Measurements from ENCODE around the gene NDUFS6.
A peak's percentile ranks its signal among the peaks of the same experiment; 100 is the strongest.

The NDUFS6 gene

GRCh38 chr5:1817261-1818043 lies 16.2 kb downstream of the NDUFS6 start:
- no peak for TF ChIP-seq CTCF (IDR thresholded peaks at IDR 0.05; ENCODE audit: low read depth, low read length, poor library complexity, severe bottlenecking)
- TF ChIP-seq EZH2phosphoT487 (IDR thresholded peaks at IDR 0.05; ENCODE audit: borderline replicate concordance, low read length): no peak
- Histone ChIP-seq H3K9me2 (replicated peaks; ENCODE audit: control insufficient read depth, low read length) (no peaks in the 10 kb centered on the region), H3K4me2 (ENCODE audit: low read length) (no peak overlapping the region), H3F3A (ENCODE audit: control insufficient read depth, insufficient read depth) (no peaks in the 10 kb centered on the region), H3K27me3 (ENCODE audit: control insufficient read depth, low read length) (no peaks in the 10 kb centered on the region), H3K4me3 (ENCODE audit: low read length) (no peak overlapping the region), H4K20me1 (ENCODE audit: control insufficient read depth, insufficient read depth, low read depth, low read length) (no peaks in the 10 kb centered on the region), H3K36me3 (ENCODE audit: control insufficient read depth, low read length) (peaks cover 95% of the 10 kb centered on the region), H3K27ac (ENCODE audit: low read depth, low read length) (no peak overlapping the region), H3K4me1 (ENCODE audit: control insufficient read depth, low read length) (peaks cover 21% of the 10 kb centered on the region), H3K79me2 (ENCODE audit: control insufficient read depth, low read length) (peaks cover 8% of the 10 kb centered on the region), H3K9me3 (ENCODE audit: control insufficient read depth, insufficient read depth, low read length) (no peaks in the 10 kb centered on the region)

- Histone ChIP-seq H3K9me2 (replicated peaks; ENCODE audit: control insufficient read depth, low read length) (no peaks in the 10 kb centered on the region), H3K9me3 (ENCODE audit: control insufficient read depth, insufficient read depth, low read length) (no peaks in the 10 kb centered on the region), H3K4me2 (ENCODE audit: low read length) (peak overlapping the region; percentile 28), H3K79me2 (ENCODE audit: control insufficient read depth, low read length) (peaks cover 7% of the 10 kb centered on the region), H3K4me1 (ENCODE audit: control insufficient read depth, low read length) (peaks cover 21% of the 10 kb centered on the region), H3K27ac (ENCODE audit: low read depth, low read length) (0 out of 2 replicates have a peak overlapping the region, but pooled peaks have one; percentile 9), H4K20me1 (ENCODE audit: control insufficient read depth, insufficient read depth, low read depth, low read length) (no peaks in the 10 kb centered on the region), H3F3A (ENCODE audit: control insufficient read depth, insufficient read depth) (no peaks in the 10 kb centered on the region), H3K4me3 (ENCODE audit: low read length) (no peak overlapping the region), H3K27me3 (ENCODE audit: control insufficient read depth, low read length) (no peaks in the 10 kb centered on the region), H3K36me3 (ENCODE audit: control insufficient read depth, low read length) (peaks cover 87% of the 10 kb centered on the region)
- TF ChIP-seq CTCF (IDR thresholded peaks at IDR 0.05; ENCODE audit: low read depth, low read length, poor library complexity, severe bottlenecking) (no peak), EZH2phosphoT487 (IDR thresholded peaks at IDR 0.05; ENCODE audit: borderline replicate concordance, low read length) (no peak)
Observed at GRCh38 chr5:1818784-1819183, 17.6 kb downstream of the NDUFS6 start.

- H3K27ac ChIP-seq (ENCODE audit: low read depth, low read length): 0 out of 2 replicates have a peak overlapping the region, but pooled peaks have one; percentile 9
- no peaks in the 10 kb centered on the region for H3K9me2 ChIP-seq (replicated peaks; ENCODE audit: control insufficient read depth, low read length)
- H3K4me2 ChIP-seq (ENCODE audit: low read length): peak overlapping the region; percentile 28
- H3K79me2 ChIP-seq (ENCODE audit: control insufficient read depth, low read length): peaks cover 7% of the 10 kb centered on the region
- peaks cover 21% of the 10 kb centered on the region for H3K4me1 ChIP-seq (ENCODE audit: control insufficient read depth, low read length)
- H3K27me3 ChIP-seq (ENCODE audit: control insufficient read depth, low read length): no peaks in the 10 kb centered on the region
- no peak overlapping the region for H3K4me3 ChIP-seq (ENCODE audit: low read length)
- no peak for TF ChIP-seq EZH2phosphoT487 (IDR thresholded peaks at IDR 0.05; ENCODE audit: borderline replicate concordance, low read length)
- TF ChIP-seq CTCF (IDR thresholded peaks at IDR 0.05; ENCODE audit: low read depth, low read length, poor library complexity, severe bottlenecking): no peak
- H3K36me3 ChIP-seq (ENCODE audit: control insufficient read depth, low read length): peaks cover 83% of the 10 kb centered on the region
- H4K20me1 ChIP-seq (ENCODE audit: control insufficient read depth, insufficient read depth, low read depth, low read length): no peaks in the 10 kb centered on the region
- H3F3A ChIP-seq (ENCODE audit: control insufficient read depth, insufficient read depth): no peaks in the 10 kb centered on the region
- H3K9me3 ChIP-seq (ENCODE audit: control insufficient read depth, insufficient read depth, low read length): no peaks in the 10 kb centered on the region
Observed at GRCh38 chr5:1819458-1819857, 18.3 kb downstream of the NDUFS6 start.

Measured in DOHH2 (cell line).